ENCODE measurements around the gene PRDM1. TPM values are rescaled to one million over a fixed set of nuclear protein-coding genes. Genes with fewer than 3 reads are reported as not detected.

The PRDM1 gene
- total RNA-seq, 4 donors from 2014 or later: 6.4 to 57.8 (median 14.9) TPM

GRCh38 chr6:106053484-106054205 lies 32.5 kb upstream of the PRDM1 start:
- no peak for DNase-seq
- Histone ChIP-seq H3K4me3 (no peak overlapping the region), H3K4me1 (no peaks in the 10 kb centered on the region), H3K27ac (no peak overlapping the region), H3K9me3 (no peaks in the 10 kb centered on the region), H3K27me3 (no peaks in the 10 kb centered on the region), H3K36me3 (no peaks in the 10 kb centered on the region)
- TF ChIP-seq POLR2A (IDR thresholded peaks at IDR 0.05): no peak
- TF ChIP-seq, protein P1, sequence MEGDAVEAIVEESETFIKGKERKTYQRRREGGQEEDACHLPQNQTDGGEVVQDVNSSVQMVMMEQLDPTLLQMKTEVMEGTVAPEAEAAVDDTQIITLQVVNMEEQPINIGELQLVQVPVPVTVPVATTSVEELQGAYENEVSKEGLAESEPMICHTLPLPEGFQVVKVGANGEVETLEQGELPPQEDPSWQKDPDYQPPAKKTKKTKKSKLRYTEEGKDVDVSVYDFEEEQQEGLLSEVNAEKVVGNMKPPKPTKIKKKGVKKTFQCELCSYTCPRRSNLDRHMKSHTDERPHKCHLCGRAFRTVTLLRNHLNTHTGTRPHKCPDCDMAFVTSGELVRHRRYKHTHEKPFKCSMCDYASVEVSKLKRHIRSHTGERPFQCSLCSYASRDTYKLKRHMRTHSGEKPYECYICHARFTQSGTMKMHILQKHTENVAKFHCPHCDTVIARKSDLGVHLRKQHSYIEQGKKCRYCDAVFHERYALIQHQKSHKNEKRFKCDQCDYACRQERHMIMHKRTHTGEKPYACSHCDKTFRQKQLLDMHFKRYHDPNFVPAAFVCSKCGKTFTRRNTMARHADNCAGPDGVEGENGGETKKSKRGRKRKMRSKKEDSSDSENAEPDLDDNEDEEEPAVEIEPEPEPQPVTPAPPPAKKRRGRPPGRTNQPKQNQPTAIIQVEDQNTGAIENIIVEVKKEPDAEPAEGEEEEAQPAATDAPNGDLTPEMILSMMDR (IDR thresholded peaks at IDR 0.05): no peak

- Histone ChIP-seq H3K27me3 (no peaks in the 10 kb centered on the region), H3K9me3 (no peaks in the 10 kb centered on the region), H3K27ac (no peak overlapping the region), H3K36me3 (no peaks in the 10 kb centered on the region), H3K4me3 (no peak overlapping the region), H3K4me1 (no peaks in the 10 kb centered on the region)
- DNase-seq: no peak
- no peak for TF ChIP-seq POLR2A (IDR thresholded peaks at IDR 0.05)
- TF ChIP-seq, protein P1 (IDR thresholded peaks at IDR 0.05): no peak
Observed at GRCh38 chr6:106055489-106055888, 30.6 kb upstream of the PRDM1 start.

DNA sequence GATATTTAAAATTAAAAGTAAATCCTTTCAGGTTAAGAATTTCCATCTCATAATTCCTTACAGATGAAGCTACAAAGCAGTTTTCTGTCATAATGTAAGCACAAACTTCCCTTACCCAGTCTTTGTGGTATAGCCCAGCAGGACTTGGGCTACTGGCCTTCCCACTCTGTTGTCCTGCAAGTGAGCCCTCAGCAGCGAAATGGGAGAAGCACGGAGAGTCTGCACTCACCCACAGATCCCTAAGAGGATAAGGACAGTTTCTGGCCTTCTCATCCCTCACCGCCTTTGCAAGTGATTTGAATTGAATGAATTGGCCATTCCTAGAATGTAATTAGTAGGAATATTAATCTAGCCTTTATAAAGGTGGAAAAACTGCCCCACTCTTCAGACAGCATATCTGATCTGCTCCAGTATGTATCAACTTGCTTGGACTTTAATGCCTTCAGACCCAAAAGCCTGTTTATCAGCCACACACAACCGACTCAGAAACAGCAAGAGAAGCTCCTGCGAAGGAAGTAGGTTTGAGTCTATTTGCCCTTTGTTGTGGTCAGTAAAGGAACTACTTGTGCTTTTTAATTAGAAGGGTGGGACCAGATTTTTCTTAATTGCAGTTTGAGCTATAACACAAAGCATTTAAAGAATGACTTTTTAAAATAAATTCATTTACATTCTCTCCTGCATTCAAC lies 29.9 kb upstream of the PRDM1 start:
- H3K4me1 ChIP-seq: no peaks in the 10 kb centered on the region
- H3K27ac ChIP-seq: no peak overlapping the region
- no peaks in the 10 kb centered on the region for H3K36me3 ChIP-seq
- DNase-seq: no peak
- no peaks in the 10 kb centered on the region for H3K27me3 ChIP-seq
- H3K4me3 ChIP-seq: no peak overlapping the region
- no peak for TF ChIP-seq POLR2A (IDR thresholded peaks at IDR 0.05)
- TF ChIP-seq, protein P1 (IDR thresholded peaks at IDR 0.05): peak in 1 of 6 experiments; percentile 3
- no peaks in the 10 kb centered on the region for H3K9me3 ChIP-seq

DNA sequence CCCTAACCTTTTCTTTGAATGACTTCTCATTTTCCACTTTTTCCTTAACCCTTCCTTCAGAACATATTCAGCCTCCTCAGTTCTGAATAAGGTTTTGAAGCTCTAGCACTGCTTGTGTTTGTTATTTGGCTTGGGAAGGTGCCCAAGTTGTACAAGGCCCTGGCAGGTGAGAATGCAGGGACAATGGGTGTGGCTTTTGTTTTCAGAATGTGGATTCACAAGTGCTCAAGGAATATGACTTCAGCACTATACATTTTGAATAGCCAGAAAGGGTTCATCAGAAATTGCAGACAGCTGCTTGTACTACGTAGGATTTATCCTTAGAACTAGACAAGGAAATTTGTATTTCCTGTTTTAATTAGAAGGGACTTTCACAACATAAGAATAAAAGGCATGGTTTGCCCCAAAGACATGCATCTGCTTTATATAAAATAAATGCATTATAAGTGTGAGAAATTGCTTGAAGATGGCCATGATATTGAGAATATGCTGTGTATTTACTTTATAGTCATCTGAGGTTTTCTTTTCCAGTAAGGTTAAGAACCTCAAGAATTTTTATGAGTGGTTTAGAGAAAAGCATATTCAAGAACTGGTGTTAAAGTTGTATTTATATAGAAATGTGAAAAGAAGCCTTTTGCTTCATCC lies 29.3 kb upstream of the PRDM1 start:
- Histone ChIP-seq H3K36me3 (no peaks in the 10 kb centered on the region), H3K4me3 (no peak overlapping the region), H3K4me1 (no peaks in the 10 kb centered on the region), H3K27me3 (no peaks in the 10 kb centered on the region), H3K27ac (no peak overlapping the region), H3K9me3 (no peaks in the 10 kb centered on the region)
- DNase-seq: no peak
- TF ChIP-seq, protein P1 (IDR thresholded peaks at IDR 0.05): no peak
- no peak for TF ChIP-seq POLR2A (IDR thresholded peaks at IDR 0.05)

DNA sequence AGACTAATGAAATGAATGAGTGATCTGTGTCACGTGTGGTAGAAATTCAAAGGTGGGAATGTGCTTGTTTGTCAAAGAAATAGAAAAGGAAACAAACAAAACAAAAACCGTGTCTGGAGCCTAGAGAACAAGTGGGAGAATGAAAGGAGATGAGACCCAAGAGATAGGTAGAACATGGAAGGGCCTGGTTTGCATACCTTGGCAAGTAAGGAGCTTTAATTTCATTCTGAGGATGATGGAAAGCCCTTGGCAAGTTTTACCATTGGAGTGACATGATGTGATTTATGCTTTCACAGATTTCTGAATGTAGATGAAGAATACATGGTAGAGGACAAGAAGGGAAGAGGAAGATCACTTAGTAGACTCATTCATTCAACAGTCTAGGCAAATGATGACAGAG lies 26.8 kb upstream of the PRDM1 start:
- H3K27ac ChIP-seq: no peak overlapping the region
- H3K4me1 ChIP-seq: no peaks in the 10 kb centered on the region
- TF ChIP-seq POLR2A (IDR thresholded peaks at IDR 0.05): no peak
- TF ChIP-seq, protein P1 (IDR thresholded peaks at IDR 0.05): no peak
- H3K4me3 ChIP-seq: no peak overlapping the region
- no peak for DNase-seq
- no peaks in the 10 kb centered on the region for H3K36me3 ChIP-seq
- no peaks in the 10 kb centered on the region for H3K27me3 ChIP-seq
- H3K9me3 ChIP-seq: no peaks in the 10 kb centered on the region

All from Peyer's patch (tissue), 4 donors.